ENCODE results near the gene PBXIP1. TPM values are rescaled to one million over a fixed set of nuclear protein-coding genes. Genes with fewer than 3 reads are reported as not detected.
"Not testable (repeated sequence)": the region's sequence is repeated elsewhere in the genome, so short reads cannot be mapped to it uniquely, and the experiment has no call there.

PBXIP1 gene
- total RNA-seq, 1 donor from 2014 or later: 49.2 TPM

DNA sequence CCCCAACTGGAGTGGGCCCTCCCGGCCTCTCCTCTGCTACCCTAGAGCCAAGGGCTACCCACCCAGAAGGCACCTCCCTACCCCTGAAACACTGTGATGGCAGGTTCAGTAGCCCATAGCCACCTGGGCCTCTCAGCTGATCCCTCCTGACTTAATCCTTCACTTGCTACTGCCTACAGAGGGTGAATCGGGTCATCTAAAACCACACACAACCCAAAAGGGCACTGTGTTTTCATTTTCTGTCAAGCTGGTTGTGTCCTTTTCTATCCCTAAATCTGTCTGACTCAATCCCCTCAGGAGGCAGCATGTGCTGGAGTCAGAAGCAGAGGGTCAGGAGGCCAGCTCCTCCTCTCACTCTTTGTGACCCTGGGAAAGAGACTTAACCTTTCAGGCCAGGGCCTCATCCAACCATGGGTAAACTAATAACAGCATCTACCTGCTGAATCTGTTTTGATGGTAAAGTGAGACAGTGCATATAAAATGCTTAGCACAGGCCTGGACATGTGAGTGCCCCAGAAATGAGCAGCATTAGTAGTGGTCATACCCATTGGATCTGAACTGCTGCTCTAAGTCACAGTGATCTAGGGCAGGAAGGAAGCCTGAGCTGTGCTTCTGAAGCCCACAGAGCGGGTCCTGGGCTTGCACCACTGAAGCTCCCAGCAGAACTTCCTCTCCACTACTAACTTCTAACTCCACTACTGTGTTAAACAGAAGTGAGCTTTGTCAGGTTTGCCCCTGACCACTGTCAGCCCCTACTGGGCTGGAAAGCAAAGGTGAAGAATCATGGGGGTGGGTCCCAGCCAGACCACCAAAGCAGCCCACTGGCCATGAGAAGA lies 30.3 kb downstream of the PBXIP1 start:
- intact Hi-C loops (cut with DNase I): no loop called here
- no peak for DNase-seq
- ATAC-seq (ENCODE audit: poor library complexity): no peak

GRCh38 chr1:154923695-154924094 lies 32.2 kb downstream of the PBXIP1 start:
- ATAC-seq (ENCODE audit: poor library complexity): no peak
- DNase-seq: no peak
- intact Hi-C loops (cut with DNase I): no loop called here

- DNase-seq: no peak
- ATAC-seq (ENCODE audit: poor library complexity): no peak
- intact Hi-C loops (cut with DNase I): no loop called here
These were observed 42.6 kb downstream of the PBXIP1 start for GRCh38 chr1:154913273-154913672.

DNA sequence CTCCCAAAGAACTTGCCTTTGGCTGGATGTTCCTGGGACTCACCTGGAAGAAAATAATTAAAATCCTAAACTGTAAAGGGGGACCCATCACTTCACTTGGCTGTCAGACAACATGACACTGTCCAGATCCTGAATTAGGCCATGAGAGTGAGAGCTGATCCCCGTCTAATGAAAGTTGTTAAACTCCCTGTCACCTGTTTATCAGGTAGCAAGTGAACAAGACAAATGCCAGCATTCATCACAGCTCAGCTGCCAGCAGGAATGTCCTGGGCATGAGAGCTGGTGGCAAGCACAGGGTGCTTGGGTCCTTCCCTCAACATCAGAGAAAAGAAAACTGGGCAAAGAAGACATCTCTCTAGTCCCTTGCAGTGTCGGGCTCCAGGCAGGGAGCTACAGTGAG lies 43.1 kb downstream of the PBXIP1 start:
- DNase-seq (no peak), ATAC-seq (ENCODE audit: poor library complexity) (peak; percentile 81)
- intact Hi-C loops (cut with DNase I): no loop called here

- intact Hi-C loops (cut with DNase I): no loop called here
- DNase-seq: peak; percentile 58
- ATAC-seq (ENCODE audit: poor library complexity): peak; percentile 87
These were observed 44.0 kb downstream of the PBXIP1 start for GRCh38 chr1:154911691-154912550.

GRCh38 chr1:154910851-154911250 lies 45.0 kb downstream of the PBXIP1 start:
- intact Hi-C loops (cut with DNase I): no loop called here
- no peak for DNase-seq
- ATAC-seq (ENCODE audit: poor library complexity): no peak

- intact Hi-C loops (cut with DNase I): loop anchor here (10.0 kb wide), 2 partner anchors 106 to 176 kb away; no protein-coding TSS in a partner anchor
- ATAC-seq (ENCODE audit: poor library complexity) (no peak), DNase-seq (no peak)
These were observed 47.0 kb downstream of the PBXIP1 start for GRCh38 chr1:154908937-154909336.

- not testable (repeated sequence) for DNase-seq; ATAC-seq (ENCODE audit: poor library complexity)
- intact Hi-C loops (cut with DNase I): loop anchor here (10.0 kb wide), 2 partner anchors 107 to 177 kb away; no protein-coding TSS in a partner anchor
These were observed 47.8 kb downstream of the PBXIP1 start for GRCh38 chr1:154908129-154908528.

DNA sequence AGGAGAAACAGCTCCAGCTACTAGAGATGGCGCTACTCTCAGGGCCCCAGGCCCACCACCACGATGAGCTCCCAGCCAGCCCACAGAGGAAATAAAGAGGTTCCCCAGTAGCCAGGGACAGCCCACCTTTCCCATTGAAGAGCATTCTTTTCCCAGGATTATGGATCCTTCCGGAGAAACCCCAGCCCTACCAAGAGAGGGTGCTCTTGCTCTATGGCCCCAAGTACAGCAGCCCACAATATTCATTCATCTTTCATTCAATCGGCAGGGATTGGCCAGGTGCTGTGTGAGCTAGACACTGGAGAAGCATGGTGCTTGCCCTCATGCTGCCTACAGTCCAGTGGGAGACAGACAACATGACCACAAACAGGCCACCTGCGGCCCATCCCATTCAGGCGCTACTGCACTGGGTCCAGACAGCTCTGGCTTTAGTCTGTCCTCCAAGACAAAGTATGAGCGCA lies 49.2 kb downstream of the PBXIP1 start:
- ATAC-seq (ENCODE audit: poor library complexity): peak; percentile 72
- DNase-seq: no peak
- intact Hi-C loops (cut with DNase I): loop anchor here (10.0 kb wide), 2 partner anchors 108 to 178 kb away; no protein-coding TSS in a partner anchor

DNA sequence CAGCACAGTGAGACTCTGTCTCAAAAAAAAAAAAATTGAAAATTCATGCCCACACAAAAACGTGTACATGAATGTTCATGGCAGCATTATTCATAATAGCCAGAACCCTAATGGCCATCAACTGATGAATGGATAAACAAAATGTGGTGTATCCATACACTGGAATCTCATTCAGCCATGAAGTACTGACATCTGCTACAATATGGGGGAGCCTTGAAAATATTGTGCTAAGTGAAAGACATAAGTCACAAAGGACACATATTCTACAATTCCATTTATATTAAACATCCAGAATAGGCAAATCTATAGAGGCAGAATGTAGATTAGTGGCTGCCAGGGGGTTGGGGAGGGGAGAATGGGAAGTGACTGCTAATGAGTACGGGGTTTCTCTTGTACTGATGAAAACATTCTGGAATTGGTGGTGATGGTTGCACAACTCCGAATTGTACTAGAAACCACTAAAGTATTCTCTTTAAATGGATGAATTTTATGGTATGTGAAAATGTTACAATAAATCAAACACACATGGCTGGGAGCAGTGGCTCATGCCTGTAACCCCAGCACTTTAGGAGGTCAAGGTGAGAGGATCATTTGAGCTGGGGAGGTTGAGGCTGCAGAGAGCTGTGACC lies 52.8 kb downstream of the PBXIP1 start:
- intact Hi-C loops (cut with DNase I): loop anchor here (10.0 kb wide), 2 partner anchors 112 to 182 kb away; no protein-coding TSS in a partner anchor
- no peak for DNase-seq
- ATAC-seq (ENCODE audit: poor library complexity): no peak

- intact Hi-C loops (cut with DNase I): loop anchor here (10.0 kb wide), 2 partner anchors 113 to 183 kb away; no protein-coding TSS in a partner anchor
- DNase-seq: no peak
- ATAC-seq (ENCODE audit: poor library complexity): no peak
These were observed 54.3 kb downstream of the PBXIP1 start for GRCh38 chr1:154901591-154901990.

DNA sequence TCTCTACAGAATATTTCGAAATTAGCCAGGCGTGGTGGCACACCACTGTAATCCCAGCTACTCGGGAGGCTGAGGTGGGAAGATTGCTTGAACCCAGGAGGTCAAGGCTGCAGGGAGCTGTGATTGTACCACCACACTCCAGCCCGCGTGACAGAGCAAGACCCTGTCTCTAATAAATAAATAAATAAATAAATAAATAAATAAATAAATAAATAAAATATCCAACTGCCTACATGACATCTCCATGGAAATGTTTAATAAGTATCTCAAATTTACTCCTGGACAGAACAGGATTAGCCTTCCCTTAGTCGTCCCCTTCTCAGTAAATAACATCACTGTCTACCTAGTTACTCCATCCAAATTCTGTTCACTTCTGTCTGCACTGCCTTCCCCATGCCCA lies 56.9 kb downstream of the PBXIP1 start:
- no peak for DNase-seq
- intact Hi-C loops (cut with DNase I): no loop called here

DNA sequence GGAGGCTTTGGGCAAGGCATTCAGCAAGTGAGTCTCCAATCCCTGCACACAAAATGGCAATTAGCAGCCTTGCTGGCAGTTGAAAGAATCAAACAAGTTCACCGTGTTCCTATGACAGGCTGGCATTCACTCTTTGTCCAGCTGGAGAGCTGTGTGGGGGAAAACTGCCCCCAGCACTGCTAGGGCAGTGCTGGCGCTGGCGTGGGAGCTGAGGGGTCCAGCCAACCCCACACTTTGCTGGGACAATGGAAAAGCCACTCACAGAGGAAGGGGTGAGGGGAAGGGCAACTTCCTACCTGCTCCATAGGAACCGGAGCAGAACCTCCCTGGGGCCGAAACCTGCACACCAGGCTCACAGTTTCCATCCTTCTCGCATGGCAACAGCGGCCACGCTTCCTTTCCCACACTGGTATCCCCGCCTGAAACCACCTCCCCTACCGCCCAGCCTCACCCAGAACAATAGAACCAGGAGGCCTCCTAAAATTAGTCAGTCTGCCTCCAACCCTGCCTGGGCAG lies 59.1 kb downstream of the PBXIP1 start:
- ATAC-seq (ENCODE audit: poor library complexity) (no peak), DNase-seq (no peak)
- intact Hi-C loops (cut with DNase I): no loop called here

More for the DNA sequence above, 56.9 kb downstream of the PBXIP1 start:
- no peak for ATAC-seq (ENCODE audit: poor library complexity)

DNA sequence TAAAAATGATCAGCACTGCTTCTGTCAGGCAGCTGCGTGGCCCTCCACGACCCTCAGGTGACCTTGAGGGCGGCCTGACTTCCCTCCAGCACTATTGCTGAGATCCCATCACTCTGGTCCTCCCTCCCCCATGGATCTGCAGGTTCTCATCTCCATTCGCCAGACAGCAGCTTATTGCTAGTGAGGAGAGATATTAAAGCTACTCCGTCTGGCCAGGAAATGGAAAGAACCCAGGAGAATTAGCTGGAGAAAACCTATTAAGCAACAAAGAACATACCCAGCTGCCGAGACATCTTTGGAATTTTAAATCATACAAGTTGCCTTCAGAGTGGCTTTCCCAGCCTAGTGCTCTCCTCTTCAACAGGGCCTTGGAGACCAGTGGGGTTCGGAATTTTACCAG lies 60.1 kb downstream of the PBXIP1 start:
- intact Hi-C loops (cut with DNase I): no loop called here
- no peak for DNase-seq

More for the DNA sequence above, 60.1 kb downstream of the PBXIP1 start:
- peak; percentile 39 for ATAC-seq (ENCODE audit: poor library complexity)

Small RNAs within 50 kb of the gene (microRNA-seq; reads per million reads assigned to microRNA genes)
- gene MIR4258: not detected

Other genes with a start within 250 kb of the PBXIP1 start
- 3.4 TPM for gene KCNN3, start 85.8 kb downstream of the PBXIP1 start, total RNA-seq
- gene PMVK, start 19.4 kb downstream of the PBXIP1 start, total RNA-seq: 65.7 TPM
- 13.2 TPM for gene PYGO2, start 5.7 kb upstream of the PBXIP1 start, total RNA-seq
- 52.7 TPM for gene SHC1, start 14.6 kb upstream of the PBXIP1 start, total RNA-seq
- gene CKS1B, start 18.6 kb upstream of the PBXIP1 start, total RNA-seq: 15.5 TPM
- gene FLAD1, start 27.2 kb upstream of the PBXIP1 start, total RNA-seq: 34.7 TPM
- not detected for gene LENEP, start 37.5 kb upstream of the PBXIP1 start, total RNA-seq
- 44.1 TPM for gene ZBTB7B, start 46.7 kb upstream of the PBXIP1 start, total RNA-seq
- gene DCST2, start 77.7 kb upstream of the PBXIP1 start, total RNA-seq: 0.16 TPM
- not detected for gene DCST1, start 77.7 kb upstream of the PBXIP1 start, total RNA-seq
- gene ADAM15, start 95.2 kb upstream of the PBXIP1 start, total RNA-seq: 77.6 TPM
- gene EFNA4, start 107.6 kb upstream of the PBXIP1 start, total RNA-seq: 2.6 TPM
- gene EFNA3, start 122.7 kb upstream of the PBXIP1 start, total RNA-seq: 0.75 TPM
- gene EFNA1, start 171.8 kb upstream of the PBXIP1 start, total RNA-seq: 41.5 TPM
- 7.1 TPM for gene SLC50A1, start 179.8 kb upstream of the PBXIP1 start, total RNA-seq
- 49.4 TPM for gene DPM3, start 184.4 kb upstream of the PBXIP1 start, total RNA-seq
- gene KRTCAP2, start 217.2 kb upstream of the PBXIP1 start, total RNA-seq: 121 TPM
- gene TRIM46, start 217.8 kb upstream of the PBXIP1 start, total RNA-seq: 0.08 TPM

Data from Right ventricle myocardium superior (tissue), 1 donor.